COR-L47 (cell line): Measurements from ENCODE around the gene MARK2.

Experiments used
- DNase-seq: peaks from one replicate; lab custom pipeline; 2025; lab: John Stamatoyannopoulos, UW

The MARK2 gene

GRCh38 chr11:63909591-63910506 lies 70.9 kb downstream of the MARK2 start:
- no peak for DNase-seq

- DNase-seq, result no peak
These were observed 71.8 kb downstream of the MARK2 start for GRCh38 chr11:63910675-63911074.

GRCh38 chr11:63911440-63911839 lies 72.5 kb downstream of the MARK2 start:
- no peak for DNase-seq

- no peak for DNase-seq
These were observed 73.0 kb downstream of the MARK2 start for GRCh38 chr11:63911876-63912275.

- no peak for DNase-seq
These were observed 73.8 kb downstream of the MARK2 start for GRCh38 chr11:63912678-63913077.

- no peak for DNase-seq
These were observed 75.2 kb downstream of the MARK2 start for GRCh38 chr11:63913866-63914830.

- no peak for DNase-seq
These were observed 76.2 kb downstream of the MARK2 start for GRCh38 chr11:63914896-63915691.

GRCh38 chr11:63915961-63916836 lies 77.3 kb downstream of the MARK2 start:
- DNase-seq, result peak; percentile 39

GRCh38 chr11:63916837-63917691 lies 78.2 kb downstream of the MARK2 start, which contains the start of gene RCOR2:
Gene RCOR2 (minus strand): TSS chr11:63917164. CDS start chr11:63916456, 708 bp downstream.
- DNase-seq, result peak; percentile 85

- peak; percentile 91 for DNase-seq
These were observed 79.0 kb downstream of the MARK2 start for GRCh38 chr11:63917692-63918506.

GRCh38 chr11:63918507-63919191 lies 79.7 kb downstream of the MARK2 start:
- DNase-seq, result no peak

GRCh38 chr11:63919267-63920125 lies 80.6 kb downstream of the MARK2 start:
- DNase-seq, result no peak

- DNase-seq, result no peak
These were observed 81.4 kb downstream of the MARK2 start for GRCh38 chr11:63920126-63920938.

- DNase-seq, result no peak
These were observed 82.1 kb downstream of the MARK2 start for GRCh38 chr11:63920939-63921417.

GRCh38 chr11:63922673-63923192 lies 83.8 kb downstream of the MARK2 start:
- no peak for DNase-seq

- DNase-seq, result no peak
These were observed 84.4 kb downstream of the MARK2 start for GRCh38 chr11:63923319-63923718.
